Smooth muscle cell (in vitro differentiated cells): ENCODE results near the gene WDR45B. TPM values are rescaled to one million over a fixed set of nuclear protein-coding genes. Genes with fewer than 3 reads are reported as not detected.

Experiments used
- DNase-seq: peaks from one replicate; lab custom pipeline; 2025; ENCODE audit not compliant: unreplicated experiment; lab: John Stamatoyannopoulos, UW
- H2AFZ ChIP-seq: fragments of 200-600 bp; sonication (generic); 2 replicates; pipeline ENCODE4 v1.6.0; 2016; ENCODE audit warnings: antibody characterized with exemption, low read depth, mild to moderate bottlenecking
- H3F3A ChIP-seq: fragments of 200-600 bp; sonication (generic); 2 replicates; pipeline ENCODE4 v1.6.0; 2017; ENCODE audit warnings: antibody characterized with exemption, low read depth
- H3K27ac ChIP-seq: fragments of 200-600 bp; sonication (generic); 2 replicates; pipeline ENCODE4 v1.5.1; 2016; ENCODE audit warnings: low read depth, mild to moderate bottlenecking
- H3K27me3 ChIP-seq: fragments of 200-600 bp; sonication (generic); 2 replicates; pipeline ENCODE4 v1.6.1; 2016; ENCODE audit warnings: low read depth, mild to moderate bottlenecking
- H3K36me3 ChIP-seq: fragments of 200-600 bp; sonication (generic); 2 replicates; pipeline ENCODE4 v1.5.1; 2016; ENCODE audit warnings: low read depth
- H3K4me1 ChIP-seq: fragments of 200-600 bp; sonication (generic); 2 replicates; pipeline ENCODE4 v1.5.1; 2016; ENCODE audit warnings: low read depth
- H3K4me2 ChIP-seq: fragments of 200-600 bp; sonication (generic); 2 replicates; pipeline ENCODE4 v1.6.0; 2016; ENCODE audit warnings: mild to moderate bottlenecking
- H3K4me3 ChIP-seq: fragments of 200-600 bp; sonication (generic); 2 replicates; pipeline ENCODE4 v1.5.1; 2016; ENCODE audit warnings: mild to moderate bottlenecking
- H3K79me2 ChIP-seq: fragments of 200-600 bp; sonication (generic); 2 replicates; pipeline ENCODE4 v1.6.0; 2016; ENCODE audit warnings: low read depth, mild to moderate bottlenecking
- H3K9ac ChIP-seq: fragments of 200-600 bp; sonication (generic); 2 replicates; pipeline ENCODE4 v1.6.0; 2016; ENCODE audit warnings: low read depth
- H3K9me3 ChIP-seq: fragments of 200-600 bp; sonication (generic); replicated peaks from 2 replicates; pipeline ENCODE4 v1.5.1; 2016; ENCODE audit warnings: low read depth
- H4K20me1 ChIP-seq: fragments of 200-600 bp; sonication (generic); 2 replicates; pipeline ENCODE4 v1.6.0; 2016; ENCODE audit warnings: low read depth
- CTCF ChIP-seq: fragments of 200-600 bp; sonication (generic); IDR thresholded peaks from 2 replicates; pipeline ENCODE4 v1.5.1; 2017; ENCODE audit warnings: borderline replicate concordance, mild to moderate bottlenecking, antibody characterized with exemption; ENCODE audit not compliant: insufficient read depth, poor library complexity, severe bottlenecking
- WGBS: methylation state at CpG from one replicate; pipeline ENCODE4 v1.1.7; 2016; ENCODE audit warnings: low lambda C conversion rate; 5-methylcytosine and 5-hydroxymethylcytosine counted together
- polyA plus RNA-seq: library from polyadenylated mRNA; unstranded; fragments of >200 nt; fragmentation: Nextera tagmentation; extraction: Ambion mirVana; gene quantifications from 2 replicates; pipeline ENCODE4 v1.2.1, GENCODE V29; 2016
- total RNA-seq: library from RNA; depleted of rRNA; stranded (reverse); fragments of >200 nt; gene quantifications from 2 replicates; pipeline ENCODE4 v1.2.3, GENCODE V29; 2014

WDR45B gene
- total and polyA plus RNA-seq, 2 experiments from 2014 or later, result 73.0 to 94.6 TPM

DNA sequence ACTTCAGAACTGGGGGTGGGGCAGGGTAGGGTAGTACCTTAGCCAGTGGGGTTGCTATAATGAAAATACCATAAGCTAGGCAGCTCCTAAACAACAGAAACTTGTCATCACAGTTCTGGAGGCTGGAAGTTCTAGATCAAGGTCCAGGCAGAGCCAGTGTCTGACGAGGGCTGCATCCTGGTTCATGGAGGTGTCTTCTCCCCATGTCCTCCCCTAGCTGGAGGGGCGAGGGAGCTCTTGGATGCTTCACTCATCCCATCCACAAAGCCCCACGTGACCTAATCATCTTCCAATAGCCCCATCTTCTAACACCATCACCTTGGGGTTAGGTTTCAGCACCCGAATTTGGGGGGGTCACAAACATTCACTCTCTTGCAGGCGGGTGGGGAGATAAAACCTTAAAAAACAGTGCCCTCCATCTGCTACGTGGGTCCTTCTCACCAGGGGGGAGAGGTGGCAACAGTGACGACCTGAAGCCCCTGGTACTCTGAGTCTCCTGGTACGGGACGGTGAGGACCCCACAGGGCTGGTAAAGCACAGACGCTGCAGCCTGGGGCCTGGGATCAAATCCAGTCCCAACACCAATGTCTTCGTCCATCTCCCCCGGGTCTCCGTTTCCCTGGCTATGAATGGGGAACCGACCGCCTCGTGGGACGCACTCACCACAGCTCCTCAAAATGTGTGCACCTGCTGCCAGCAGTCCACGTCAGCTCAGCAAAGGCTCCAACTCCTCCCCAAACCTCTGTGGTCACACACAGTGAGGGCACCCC, 27.4 kb upstream of the WDR45B start:
- Histone ChIP-seq H3K27ac (no peak overlapping the region), H3K79me2 (no peaks in the 10 kb centered on the region), H4K20me1 (no peaks in the 10 kb centered on the region), H3K27me3 (no peaks in the 10 kb centered on the region), H3F3A (no peaks in the 10 kb centered on the region), H3K4me3 (no peak overlapping the region), H3K9me3 (no peaks in the 10 kb centered on the region), H3K36me3 (no peaks in the 10 kb centered on the region), H2AFZ (no peak overlapping the region), H3K9ac (no peak overlapping the region), H3K4me1 (no peaks in the 10 kb centered on the region), H3K4me2 (no peak overlapping the region)
- no peak for DNase-seq
- 85% methylated on average over 18 of the region's 18 CpGs for WGBS
- TF ChIP-seq CTCF, result no peak

- Histone ChIP-seq H3K9ac (no peak overlapping the region), H3K79me2 (no peaks in the 10 kb centered on the region), H4K20me1 (no peaks in the 10 kb centered on the region), H3F3A (no peaks in the 10 kb centered on the region), H3K27me3 (no peaks in the 10 kb centered on the region), H2AFZ (no peak overlapping the region), H3K36me3 (no peaks in the 10 kb centered on the region), H3K4me2 (no peak overlapping the region), H3K4me1 (no peaks in the 10 kb centered on the region), H3K9me3 (no peaks in the 10 kb centered on the region), H3K4me3 (no peak overlapping the region), H3K27ac (no peak overlapping the region)
- TF ChIP-seq CTCF, result no peak
- DNase-seq, result no peak
- 86% methylated on average over 20 of the region's 20 CpGs for WGBS
Observed at GRCh38 chr17:82674656-82675475, 26.6 kb upstream of the WDR45B start.

GRCh38 chr17:82670661-82671450, 22.6 kb upstream of the WDR45B start:
- no peak overlapping the region for H2AFZ ChIP-seq
- WGBS, result 95% methylated on average over 19 of the region's 19 CpGs
- no peak overlapping the region for H3K9ac ChIP-seq
- no peaks in the 10 kb centered on the region for H3K79me2 ChIP-seq
- H3K4me3 ChIP-seq, result no peak overlapping the region
- H4K20me1 ChIP-seq, result no peaks in the 10 kb centered on the region
- no peaks in the 10 kb centered on the region for H3K4me1 ChIP-seq
- TF ChIP-seq CTCF, result no peak
- no peaks in the 10 kb centered on the region for H3K9me3 ChIP-seq
- H3K36me3 ChIP-seq, result no peaks in the 10 kb centered on the region
- H3K4me2 ChIP-seq, result no peak overlapping the region
- H3F3A ChIP-seq, result no peaks in the 10 kb centered on the region
- no peaks in the 10 kb centered on the region for H3K27me3 ChIP-seq
- DNase-seq, result no peak
- no peak overlapping the region for H3K27ac ChIP-seq
